Astrocyte (in vitro differentiated cells and primary cell): ENCODE data around the gene SUPT4H1. TPM values are rescaled to one million over a fixed set of nuclear protein-coding genes. Genes with fewer than 3 reads are reported as not detected.

ENCODE experiments used
- DNase-seq: peaks from one replicate; pipeline ENCODE4 v3.0.0-alpha.2; 2010; ENCODE audit warnings: low read depth
- FAIRE-seq: peaks from 2 replicates; lab custom pipeline; 2011; peaks lifted over from hg19 to GRCh38; lab: Jason Lieb, UNC
- H2AFZ ChIP-seq: 2 replicates; pipeline ENCODE4 v1.6.0; 2012; ENCODE audit warnings: low read depth, low read length, inconsistent platforms
- H3K27ac ChIP-seq: 2 replicates; pipeline ENCODE4 v1.5.1; 2011; ENCODE audit warnings: low read depth, low read length, inconsistent platforms
- H3K27me3 ChIP-seq: 2 replicates; pipeline ENCODE4 v1.6.0; 2011; ENCODE audit warnings: low read length, inconsistent platforms; ENCODE audit not compliant: insufficient read depth
- H3K36me3 ChIP-seq: 2 replicates; pipeline ENCODE4 v1.5.1; 2011; ENCODE audit warnings: low read length, inconsistent platforms; ENCODE audit not compliant: insufficient read depth
- H3K4me1 ChIP-seq: 2 replicates; pipeline ENCODE4 v1.5.1; 2011; ENCODE audit warnings: low read length, inconsistent platforms; ENCODE audit not compliant: insufficient read depth
- H3K4me2 ChIP-seq: 2 replicates; pipeline ENCODE4 v1.6.0; 2012; ENCODE audit warnings: low read length, inconsistent platforms
- H3K4me3 ChIP-seq: 2 replicates; pipeline ENCODE4 v1.5.1; 2011; ENCODE audit warnings: low read depth, mild to moderate bottlenecking, low read length, inconsistent platforms; ENCODE audit not compliant: insufficient read depth
- H3K79me2 ChIP-seq: 2 replicates; pipeline ENCODE4 v1.6.0; 2012; ENCODE audit warnings: mild to moderate bottlenecking, low read length, inconsistent platforms; ENCODE audit not compliant: insufficient read depth
- H3K9ac ChIP-seq: 2 replicates; pipeline ENCODE4 v1.6.0; 2012; ENCODE audit warnings: mild to moderate bottlenecking, low read length, inconsistent platforms
- H3K9me3 ChIP-seq: 2 replicates; pipeline ENCODE4 v1.5.1; 2012; ENCODE audit warnings: low read depth, mild to moderate bottlenecking, low read length, inconsistent platforms; ENCODE audit not compliant: insufficient read depth
- H4K20me1 ChIP-seq: 2 replicates; pipeline ENCODE4 v1.6.0; 2012; ENCODE audit warnings: low read length, inconsistent platforms; ENCODE audit not compliant: insufficient read depth
- H3K27ac Mint-ChIP-seq: one replicate; pipeline ENCODE4 v1.8.0; 2021; ENCODE audit warnings: mild to moderate bottlenecking, mixed read lengths; ENCODE audit not compliant: unreplicated experiment
- H3K27me3 Mint-ChIP-seq: one replicate; pipeline ENCODE4 v1.8.0; 2021; ENCODE audit warnings: low read depth, mixed read lengths; ENCODE audit not compliant: unreplicated experiment
- H3K36me3 Mint-ChIP-seq: one replicate; pipeline ENCODE4 v1.8.0; 2021; ENCODE audit warnings: low read depth, mixed read lengths; ENCODE audit not compliant: unreplicated experiment
- H3K4me1 Mint-ChIP-seq: one replicate; pipeline ENCODE4 v1.8.0; 2021; ENCODE audit warnings: low read depth, mixed read lengths; ENCODE audit not compliant: unreplicated experiment
- H3K4me3 Mint-ChIP-seq: one replicate; pipeline ENCODE4 v1.8.0; 2021; ENCODE audit warnings: mild to moderate bottlenecking, moderate library complexity, mixed read lengths; ENCODE audit not compliant: unreplicated experiment
- H3K9me3 Mint-ChIP-seq: one replicate; pipeline ENCODE4 v1.8.0; 2021; ENCODE audit warnings: mild to moderate bottlenecking, mixed read lengths; ENCODE audit not compliant: unreplicated experiment
- EZH2 ChIP-seq: IDR thresholded peaks from 2 replicates; pipeline ENCODE4 v1.6.1; 2012; ENCODE audit warnings: mild to moderate bottlenecking, low read length, inconsistent platforms; ENCODE audit not compliant: insufficient read depth
- total RNA-seq: library from RNA; stranded (reverse); gene quantifications from 2 replicates; pipeline ENCODE4 v1.2.1, GENCODE V29; 2021
- TF ChIP-seq, protein P1 (sequence below): IDR thresholded peaks from 2 replicates; pipeline ENCODE4 v1.5.1; 2011; ENCODE audit warnings: low read depth, mild to moderate bottlenecking, inconsistent platforms, low read length, moderate library complexity; ENCODE audit not compliant: insufficient read depth

The SUPT4H1 gene
- total RNA-seq, 1 donor from 2014 or later = 108 TPM

DNA sequence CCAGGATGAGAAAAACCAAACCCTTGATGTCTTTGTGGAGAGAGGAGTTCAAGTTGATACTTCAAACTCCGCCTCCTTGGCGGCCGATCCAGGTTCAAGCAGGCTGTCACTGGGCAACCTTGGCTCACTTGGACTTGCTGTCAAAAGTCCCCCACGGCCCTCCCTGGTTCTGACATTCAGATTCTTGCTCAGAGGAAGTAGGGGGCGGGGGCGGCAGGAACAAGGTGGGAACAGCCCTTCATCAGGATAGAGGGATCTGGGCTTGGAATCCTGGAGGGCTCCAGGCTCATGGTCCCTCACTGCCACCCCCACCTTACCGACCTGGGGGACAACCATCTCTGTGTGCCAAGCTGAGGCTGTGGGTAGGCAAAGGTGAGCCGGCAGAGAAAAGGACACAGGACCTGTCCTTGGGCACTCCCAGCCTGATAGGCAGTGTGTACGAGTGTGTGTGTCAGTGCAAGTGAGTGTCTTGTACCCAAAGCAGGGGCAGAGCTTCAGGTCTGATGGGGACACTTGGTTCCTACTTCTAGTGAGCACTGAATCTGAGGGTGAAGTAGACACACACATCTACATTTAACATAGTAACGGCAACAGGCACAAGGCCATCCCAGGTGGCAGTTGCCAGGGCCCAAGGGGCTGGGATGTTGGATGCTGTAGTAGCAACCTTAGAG, 16.8 kb downstream of the SUPT4H1 start:
- TF ChIP-seq, protein P1, sequence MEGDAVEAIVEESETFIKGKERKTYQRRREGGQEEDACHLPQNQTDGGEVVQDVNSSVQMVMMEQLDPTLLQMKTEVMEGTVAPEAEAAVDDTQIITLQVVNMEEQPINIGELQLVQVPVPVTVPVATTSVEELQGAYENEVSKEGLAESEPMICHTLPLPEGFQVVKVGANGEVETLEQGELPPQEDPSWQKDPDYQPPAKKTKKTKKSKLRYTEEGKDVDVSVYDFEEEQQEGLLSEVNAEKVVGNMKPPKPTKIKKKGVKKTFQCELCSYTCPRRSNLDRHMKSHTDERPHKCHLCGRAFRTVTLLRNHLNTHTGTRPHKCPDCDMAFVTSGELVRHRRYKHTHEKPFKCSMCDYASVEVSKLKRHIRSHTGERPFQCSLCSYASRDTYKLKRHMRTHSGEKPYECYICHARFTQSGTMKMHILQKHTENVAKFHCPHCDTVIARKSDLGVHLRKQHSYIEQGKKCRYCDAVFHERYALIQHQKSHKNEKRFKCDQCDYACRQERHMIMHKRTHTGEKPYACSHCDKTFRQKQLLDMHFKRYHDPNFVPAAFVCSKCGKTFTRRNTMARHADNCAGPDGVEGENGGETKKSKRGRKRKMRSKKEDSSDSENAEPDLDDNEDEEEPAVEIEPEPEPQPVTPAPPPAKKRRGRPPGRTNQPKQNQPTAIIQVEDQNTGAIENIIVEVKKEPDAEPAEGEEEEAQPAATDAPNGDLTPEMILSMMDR = no peak
- no peak for TF ChIP-seq EZH2
- H3K27ac Mint-ChIP-seq = no peak overlapping the region
- no peaks in the 10 kb centered on the region for H3K36me3 Mint-ChIP-seq
- FAIRE-seq (no peak), DNase-seq (no peak)
- no peaks in the 10 kb centered on the region for H3K36me3 ChIP-seq
- H3K9me3 ChIP-seq = no peaks in the 10 kb centered on the region
- H3K4me1 ChIP-seq = peaks cover 32% of the 10 kb centered on the region
- no peaks in the 10 kb centered on the region for H3K79me2 ChIP-seq
- no peak overlapping the region for H3K4me3 ChIP-seq
- no peak overlapping the region for H3K27ac ChIP-seq
- no peaks in the 10 kb centered on the region for H4K20me1 ChIP-seq
- no peaks in the 10 kb centered on the region for H3K27me3 Mint-ChIP-seq
- no peaks in the 10 kb centered on the region for H3K27me3 ChIP-seq
- H3K9me3 Mint-ChIP-seq = no peaks in the 10 kb centered on the region
- H3K4me3 Mint-ChIP-seq = peak overlapping the region; percentile 41
- no peak overlapping the region for H3K4me2 ChIP-seq
- H3K9ac ChIP-seq = no peak overlapping the region
- H2AFZ ChIP-seq = no peak overlapping the region
- H3K4me1 Mint-ChIP-seq = peaks cover 21% of the 10 kb centered on the region

DNA sequence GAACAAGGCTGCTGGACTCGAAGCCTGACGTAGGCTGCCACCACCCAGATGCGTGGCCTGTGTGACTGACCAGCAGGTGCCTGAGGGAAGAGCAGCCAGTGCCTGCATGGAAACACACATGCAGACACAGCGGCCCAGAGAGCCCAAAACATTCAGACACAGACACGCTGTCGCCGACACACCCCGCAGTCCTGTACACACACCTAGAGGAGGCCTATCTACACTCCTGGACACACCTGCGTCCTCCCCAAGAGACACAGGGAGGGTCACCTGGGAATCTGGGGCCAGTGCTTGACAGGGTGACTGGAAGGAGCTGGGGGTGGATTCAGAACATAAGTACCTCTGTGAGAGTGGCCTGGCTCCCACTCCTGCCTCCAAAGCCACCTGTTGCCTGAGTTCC, 17.3 kb downstream of the SUPT4H1 start:
- no peak overlapping the region for H2AFZ ChIP-seq
- Mint-ChIP-seq H3K27ac (no peak overlapping the region), H3K9me3 (no peaks in the 10 kb centered on the region), H3K36me3 (no peaks in the 10 kb centered on the region), H3K27me3 (no peaks in the 10 kb centered on the region), H3K4me3 (no peak overlapping the region), H3K4me1 (peaks cover 21% of the 10 kb centered on the region)
- H3K27me3 ChIP-seq = no peaks in the 10 kb centered on the region
- H3K27ac ChIP-seq = no peak overlapping the region
- H3K4me3 ChIP-seq = no peak overlapping the region
- no peaks in the 10 kb centered on the region for H4K20me1 ChIP-seq
- H3K79me2 ChIP-seq = no peaks in the 10 kb centered on the region
- no peak overlapping the region for H3K9ac ChIP-seq
- H3K9me3 ChIP-seq = no peaks in the 10 kb centered on the region
- no peak for TF ChIP-seq EZH2
- TF ChIP-seq, protein P1 = no peak
- H3K4me1 ChIP-seq = peaks cover 30% of the 10 kb centered on the region
- no peak for FAIRE-seq
- no peaks in the 10 kb centered on the region for H3K36me3 ChIP-seq
- H3K4me2 ChIP-seq = no peak overlapping the region
- DNase-seq = no peak

DNA sequence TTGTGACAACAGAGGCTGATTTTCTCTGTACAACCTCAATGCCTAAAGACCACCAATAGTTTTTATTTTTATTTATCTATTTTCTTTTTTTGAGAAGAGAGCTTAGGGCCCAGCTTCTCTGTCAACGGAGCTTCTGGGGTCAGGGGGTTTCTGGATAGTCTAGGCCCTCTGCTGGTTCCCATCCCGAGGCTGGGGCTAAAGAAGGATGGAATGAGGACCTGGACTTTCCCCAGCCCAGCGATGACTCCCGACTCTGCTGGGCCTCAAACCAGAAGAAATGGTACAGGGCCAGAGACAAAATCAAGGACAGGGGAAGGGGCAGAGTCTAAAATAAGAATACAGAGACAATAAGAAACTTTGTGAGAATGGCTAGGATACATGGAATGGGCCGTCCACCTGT, 17.7 kb downstream of the SUPT4H1 start:
- peaks cover 20% of the 10 kb centered on the region for H3K4me1 Mint-ChIP-seq
- Histone ChIP-seq H3K4me2 (no peak overlapping the region), H3K9ac (no peak overlapping the region), H3K27me3 (no peaks in the 10 kb centered on the region), H3K4me3 (no peak overlapping the region), H3K36me3 (no peaks in the 10 kb centered on the region), H4K20me1 (no peaks in the 10 kb centered on the region), H3K4me1 (peaks cover 26% of the 10 kb centered on the region), H3K9me3 (no peaks in the 10 kb centered on the region), H3K79me2 (no peaks in the 10 kb centered on the region), H3K27ac (no peak overlapping the region), H2AFZ (no peak overlapping the region)
- no peaks in the 10 kb centered on the region for H3K36me3 Mint-ChIP-seq
- no peak overlapping the region for H3K4me3 Mint-ChIP-seq
- no peaks in the 10 kb centered on the region for H3K9me3 Mint-ChIP-seq
- no peak overlapping the region for H3K27ac Mint-ChIP-seq
- FAIRE-seq (no peak), DNase-seq (no peak)
- H3K27me3 Mint-ChIP-seq = no peaks in the 10 kb centered on the region
- no peak for TF ChIP-seq EZH2
- TF ChIP-seq, protein P1 = no peak
